HG03354 (cell line): ENCODE data around the gene USP34.
"Not testable (repeated sequence)": the region's sequence is repeated elsewhere in the genome, so short reads cannot be mapped to it uniquely, and the experiment has no call there.

ENCODE experiments used
- ATAC-seq: cut with Tn5 transposase; IDR thresholded peaks from one replicate; pipeline ENCODE4 v1.9.1; 2021; ENCODE audit warnings: mild to moderate bottlenecking; ENCODE audit not compliant: unreplicated experiment, poor library complexity, severe bottlenecking

The USP34 gene, protein sequence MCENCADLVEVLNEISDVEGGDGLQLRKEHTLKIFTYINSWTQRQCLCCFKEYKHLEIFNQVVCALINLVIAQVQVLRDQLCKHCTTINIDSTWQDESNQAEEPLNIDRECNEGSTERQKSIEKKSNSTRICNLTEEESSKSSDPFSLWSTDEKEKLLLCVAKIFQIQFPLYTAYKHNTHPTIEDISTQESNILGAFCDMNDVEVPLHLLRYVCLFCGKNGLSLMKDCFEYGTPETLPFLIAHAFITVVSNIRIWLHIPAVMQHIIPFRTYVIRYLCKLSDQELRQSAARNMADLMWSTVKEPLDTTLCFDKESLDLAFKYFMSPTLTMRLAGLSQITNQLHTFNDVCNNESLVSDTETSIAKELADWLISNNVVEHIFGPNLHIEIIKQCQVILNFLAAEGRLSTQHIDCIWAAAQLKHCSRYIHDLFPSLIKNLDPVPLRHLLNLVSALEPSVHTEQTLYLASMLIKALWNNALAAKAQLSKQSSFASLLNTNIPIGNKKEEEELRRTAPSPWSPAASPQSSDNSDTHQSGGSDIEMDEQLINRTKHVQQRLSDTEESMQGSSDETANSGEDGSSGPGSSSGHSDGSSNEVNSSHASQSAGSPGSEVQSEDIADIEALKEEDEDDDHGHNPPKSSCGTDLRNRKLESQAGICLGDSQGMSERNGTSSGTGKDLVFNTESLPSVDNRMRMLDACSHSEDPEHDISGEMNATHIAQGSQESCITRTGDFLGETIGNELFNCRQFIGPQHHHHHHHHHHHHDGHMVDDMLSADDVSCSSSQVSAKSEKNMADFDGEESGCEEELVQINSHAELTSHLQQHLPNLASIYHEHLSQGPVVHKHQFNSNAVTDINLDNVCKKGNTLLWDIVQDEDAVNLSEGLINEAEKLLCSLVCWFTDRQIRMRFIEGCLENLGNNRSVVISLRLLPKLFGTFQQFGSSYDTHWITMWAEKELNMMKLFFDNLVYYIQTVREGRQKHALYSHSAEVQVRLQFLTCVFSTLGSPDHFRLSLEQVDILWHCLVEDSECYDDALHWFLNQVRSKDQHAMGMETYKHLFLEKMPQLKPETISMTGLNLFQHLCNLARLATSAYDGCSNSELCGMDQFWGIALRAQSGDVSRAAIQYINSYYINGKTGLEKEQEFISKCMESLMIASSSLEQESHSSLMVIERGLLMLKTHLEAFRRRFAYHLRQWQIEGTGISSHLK (N-terminal part only)

DNA sequence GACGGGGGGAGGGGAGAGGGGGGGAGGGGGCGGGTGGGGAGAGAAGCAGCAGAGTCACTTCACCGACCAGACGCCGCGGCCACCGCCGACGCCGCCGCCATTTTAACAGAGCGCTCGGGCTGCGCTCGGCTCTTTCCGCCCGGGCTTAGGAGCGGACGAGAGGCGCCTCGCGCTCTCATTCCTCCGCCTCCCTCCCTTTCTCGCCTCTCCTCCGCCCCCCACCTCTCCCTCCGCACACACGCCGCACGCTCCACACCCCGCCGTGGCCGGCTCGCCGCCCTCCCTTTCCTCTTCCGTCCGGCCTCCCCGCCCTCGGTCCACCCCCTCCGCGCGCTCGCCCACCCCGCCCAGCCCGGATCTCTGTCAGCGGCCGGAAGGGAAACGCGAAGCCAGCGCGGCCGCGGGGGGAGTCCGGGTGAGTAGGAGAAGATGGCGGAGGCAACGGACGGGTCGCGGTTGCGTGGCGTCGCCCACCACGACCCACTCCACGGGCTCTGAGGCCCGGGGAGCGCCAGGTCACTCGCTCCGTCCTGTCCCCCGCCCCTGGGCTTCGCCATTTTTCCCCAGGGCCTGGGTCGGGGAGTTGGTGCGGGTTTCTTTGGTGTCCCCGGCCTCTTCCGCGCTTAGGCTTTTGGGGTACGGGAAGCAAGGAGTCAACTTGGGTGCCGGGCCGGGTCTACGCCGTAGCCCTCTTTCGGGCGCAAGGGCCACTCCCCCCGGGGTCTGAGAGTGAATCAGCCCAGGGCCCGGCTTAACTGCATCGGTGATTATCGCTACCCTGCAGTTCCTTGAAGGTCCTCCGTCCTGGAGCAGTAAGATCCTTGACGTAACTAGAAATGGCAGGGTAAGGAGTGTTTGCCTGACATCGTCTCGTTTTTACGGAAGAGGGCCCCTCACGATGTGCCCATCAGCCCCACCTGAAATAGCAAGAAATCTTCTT lies at the start of gene USP34:
Gene USP34, minus strand, starts transcription at position 123 of the 940 bp plus-strand sequence. CDS start 395 bp downstream, outside the sequence.
- peak; percentile 84 for ATAC-seq

DNA sequence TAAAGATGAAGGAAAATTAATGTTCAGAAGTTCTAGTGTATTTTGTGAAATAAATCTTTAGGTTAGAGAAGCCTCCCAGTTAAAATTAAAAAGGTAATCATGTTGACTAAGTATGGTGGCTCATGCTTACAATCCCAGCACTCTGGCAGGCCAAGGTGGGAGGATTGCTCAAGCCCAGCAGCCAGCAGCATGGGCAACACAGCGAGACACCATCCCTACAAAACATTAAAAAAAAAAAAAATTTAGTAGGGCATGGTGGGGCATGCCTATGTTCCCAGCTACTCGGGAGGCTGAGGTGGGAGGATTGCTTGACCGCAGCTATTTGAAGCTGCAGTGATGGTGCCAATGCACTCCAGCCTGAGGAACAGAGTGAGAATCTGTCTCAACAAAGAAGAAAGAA lies 49.4 kb upstream of the USP34 start:
- ATAC-seq: no peak

- no peak for ATAC-seq
Measured at GRCh38 chr2:61512768-61513398, 42.0 kb upstream of the USP34 start.

GRCh38 chr2:61510674-61511671 lies 40.1 kb upstream of the USP34 start:
- no peak for ATAC-seq

DNA sequence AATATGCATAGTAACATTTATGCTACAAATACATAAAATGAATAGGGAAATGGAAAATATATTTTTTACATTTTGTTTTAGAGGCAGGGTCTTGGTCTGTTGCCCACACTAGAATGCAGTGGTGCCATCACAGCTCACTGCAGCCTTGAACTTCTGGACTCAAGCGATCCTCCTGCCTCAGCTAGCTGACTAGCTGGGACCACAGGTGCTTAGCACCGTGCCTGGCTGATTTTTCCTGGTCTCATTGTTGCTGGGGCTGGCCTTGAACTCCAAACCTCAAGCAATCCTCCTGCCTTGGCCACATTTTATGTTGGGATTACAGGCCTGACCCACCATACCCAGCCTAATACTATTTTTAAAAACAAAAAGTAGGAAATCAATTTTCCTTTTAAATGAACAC lies 34.1 kb upstream of the USP34 start:
- no peak for ATAC-seq

- no peak for ATAC-seq
Measured at GRCh38 chr2:61499060-61499459, 28.2 kb upstream of the USP34 start.

- no peak for ATAC-seq
Measured at GRCh38 chr2:61493523-61493942, 22.6 kb upstream of the USP34 start.

- ATAC-seq: no peak
Measured at GRCh38 chr2:61492476-61492875, 21.6 kb upstream of the USP34 start.

- no peak for ATAC-seq
Measured at GRCh38 chr2:61485281-61485680, 14.4 kb upstream of the USP34 start.

DNA sequence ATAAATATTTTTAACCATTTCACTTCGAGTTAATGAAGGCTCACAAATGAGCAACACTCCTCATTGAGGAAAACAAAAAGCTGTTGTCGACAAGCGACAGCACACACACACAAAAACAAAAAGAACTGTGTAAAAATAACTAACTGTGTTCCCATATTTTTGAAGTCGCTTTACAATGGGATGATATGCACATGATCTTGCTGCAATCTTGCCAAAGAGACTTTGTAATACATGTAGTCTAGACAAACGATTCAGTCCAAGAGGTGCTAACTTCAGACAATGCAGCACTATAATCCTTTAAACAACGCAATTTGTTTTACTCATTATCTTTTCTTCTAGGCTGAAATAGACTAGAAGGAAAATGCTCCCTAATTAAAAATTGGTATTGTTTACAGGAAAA lies 7.2 kb upstream of the USP34 start:
- no peak for ATAC-seq

- not testable (repeated sequence) for ATAC-seq
Measured at GRCh38 chr2:61476929-61477589, 6.2 kb upstream of the USP34 start.

DNA sequence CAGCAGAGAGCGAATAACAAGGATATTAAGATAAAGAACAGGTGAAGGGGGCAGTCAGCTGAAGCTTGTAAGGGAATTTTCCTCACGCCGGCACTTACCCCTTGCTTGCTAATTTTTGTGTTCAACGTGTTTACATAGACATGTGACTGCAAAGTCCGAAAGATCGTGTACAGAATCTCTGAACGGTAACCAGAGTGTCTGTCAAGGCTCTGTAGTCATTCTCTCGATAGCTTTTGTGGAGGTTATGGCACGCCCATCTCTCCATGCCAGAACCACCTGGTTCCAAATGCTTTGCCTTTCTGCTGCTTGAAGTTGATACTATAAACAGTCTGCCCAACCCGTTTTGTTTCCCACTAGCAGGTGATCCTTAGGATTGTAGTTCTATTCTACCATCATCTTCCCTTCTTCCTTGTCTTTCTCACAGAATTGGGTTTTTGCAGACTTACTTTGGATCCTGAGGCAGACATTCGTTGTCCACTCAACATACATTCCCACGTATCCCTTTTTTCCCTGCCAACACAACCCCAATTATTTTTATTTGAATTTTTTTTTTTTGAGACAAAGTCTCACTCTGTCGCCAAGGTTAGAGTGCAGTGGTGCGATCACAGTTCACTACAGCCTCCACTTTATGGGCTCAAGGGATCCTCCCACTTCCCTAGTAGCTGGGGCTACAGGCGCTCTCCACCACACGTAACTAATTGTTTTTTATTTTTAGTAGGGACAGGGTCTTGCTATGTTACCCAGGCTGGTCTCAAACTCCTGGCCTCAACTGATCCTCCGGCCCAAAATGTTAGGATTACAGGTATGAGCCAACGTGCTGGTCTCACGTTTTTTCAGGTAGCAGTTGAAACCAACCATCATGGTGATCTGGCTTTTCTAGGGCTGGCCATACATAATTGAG lies 1.3 kb upstream of the USP34 start:
- ATAC-seq: no peak

- ATAC-seq: peak; percentile 31
Measured at GRCh38 chr2:61470122-61470951, 550 bp downstream of the USP34 start.

GRCh38 chr2:61469424-61470121 lies 1.3 kb downstream of the USP34 start:
- ATAC-seq: no peak

GRCh38 chr2:61468231-61468630 lies 2.7 kb downstream of the USP34 start:
- not testable (repeated sequence) for ATAC-seq
